ENCODE results near the gene SLC17A8.

DNA sequence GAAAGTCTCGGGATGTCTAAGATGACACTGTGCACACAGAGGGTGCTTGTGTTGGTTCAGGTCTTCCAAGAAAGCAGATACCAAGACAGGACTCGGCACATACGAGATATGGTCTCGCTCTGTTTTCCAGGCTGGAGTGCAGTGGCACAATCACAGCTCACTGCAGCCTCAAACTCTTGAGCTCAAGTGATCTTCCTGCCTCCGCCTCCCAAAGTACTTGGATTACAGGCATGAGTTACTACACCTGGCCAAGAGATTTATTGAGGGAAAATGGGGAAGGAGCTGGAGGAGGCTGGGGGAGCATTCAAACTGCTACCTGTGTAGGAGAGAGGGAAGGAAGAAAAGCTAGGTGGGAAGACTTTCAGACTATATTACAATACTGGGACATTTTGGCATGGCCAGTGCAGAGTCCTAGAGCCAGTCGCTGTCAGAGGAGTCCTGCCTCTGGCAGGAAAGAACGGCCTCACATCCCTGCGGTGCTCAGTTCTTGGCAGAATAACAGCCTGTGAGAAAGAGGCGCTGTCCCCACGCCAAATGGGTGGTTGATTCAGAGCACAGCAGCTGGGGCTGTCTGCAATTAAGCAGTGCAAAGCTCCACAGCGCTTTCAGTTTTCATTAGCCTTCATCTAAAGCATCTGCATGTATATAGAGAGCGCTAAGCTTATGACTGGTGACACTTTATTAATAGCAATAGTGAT lies 18.3 kb downstream of the SLC17A8 start:
- TF ChIP-seq, protein P1, sequence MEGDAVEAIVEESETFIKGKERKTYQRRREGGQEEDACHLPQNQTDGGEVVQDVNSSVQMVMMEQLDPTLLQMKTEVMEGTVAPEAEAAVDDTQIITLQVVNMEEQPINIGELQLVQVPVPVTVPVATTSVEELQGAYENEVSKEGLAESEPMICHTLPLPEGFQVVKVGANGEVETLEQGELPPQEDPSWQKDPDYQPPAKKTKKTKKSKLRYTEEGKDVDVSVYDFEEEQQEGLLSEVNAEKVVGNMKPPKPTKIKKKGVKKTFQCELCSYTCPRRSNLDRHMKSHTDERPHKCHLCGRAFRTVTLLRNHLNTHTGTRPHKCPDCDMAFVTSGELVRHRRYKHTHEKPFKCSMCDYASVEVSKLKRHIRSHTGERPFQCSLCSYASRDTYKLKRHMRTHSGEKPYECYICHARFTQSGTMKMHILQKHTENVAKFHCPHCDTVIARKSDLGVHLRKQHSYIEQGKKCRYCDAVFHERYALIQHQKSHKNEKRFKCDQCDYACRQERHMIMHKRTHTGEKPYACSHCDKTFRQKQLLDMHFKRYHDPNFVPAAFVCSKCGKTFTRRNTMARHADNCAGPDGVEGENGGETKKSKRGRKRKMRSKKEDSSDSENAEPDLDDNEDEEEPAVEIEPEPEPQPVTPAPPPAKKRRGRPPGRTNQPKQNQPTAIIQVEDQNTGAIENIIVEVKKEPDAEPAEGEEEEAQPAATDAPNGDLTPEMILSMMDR (IDR thresholded peaks at IDR 0.05) = no peak
- no peak for TF ChIP-seq ZFX (IDR thresholded peaks at IDR 0.05; ENCODE audit: borderline replicate concordance)
